Left lung (tissue), 10 donors: ENCODE data around the gene ADAP1. TPM values are rescaled to one million over a fixed set of nuclear protein-coding genes. Genes with fewer than 3 reads are reported as not detected.

Experiments used
- ATAC-seq: fragments of 200-7000 bp; cut with Tn5 transposase; one replicate; pipeline ENCODE4 v1.9.1; 2020; ENCODE audit warnings: moderate library complexity
- DNase-seq, 4 donors: peaks; one replicate each; pipeline ENCODE4 v3.0.0-alpha.2; 2013 to 2020
- H3K27ac ChIP-seq, 2 donors: fragments of 200-600 bp; sonication (generic) in 1 of 2; one replicate each; pipeline versions ENCODE4 v1.5.0 to v1.8.0; 2020 to 2021
- H3K27me3 ChIP-seq, 2 donors: fragments of 200-600 bp; sonication (generic) in 1 of 2; one replicate each; pipeline versions ENCODE4 v1.5.0 to v1.8.0; 2020 to 2021
- H3K36me3 ChIP-seq, 2 donors: fragments of 200-600 bp; sonication (generic) in 1 of 2; one replicate each; pipeline versions ENCODE4 v1.5.0 to v1.8.0; 2020 to 2021
- H3K4me1 ChIP-seq, 2 donors: fragments of 200-600 bp; one replicate each; pipeline ENCODE4 v1.8.0; 2021
- H3K4me3 ChIP-seq, 2 donors: fragments of 200-600 bp; sonication (generic) in 1 of 2; one replicate each; pipeline versions ENCODE4 v1.5.0 to v1.8.0; 2020 to 2021; ENCODE audit warnings: mild to moderate bottlenecking in 1 of 2
- H3K9me3 ChIP-seq, 2 donors: fragments of 200-600 bp; sonication (generic) in 1 of 2; one replicate each; pipeline versions ENCODE4 v1.5.0 to v1.8.0; 2020 to 2021
- CTCF ChIP-seq, 2 donors: fragments of 200-600 bp; sonication (generic) in 1 of 2; IDR thresholded peaks; one replicate each; pipeline versions ENCODE4 v1.5.0 to v1.8.0; 2021; ENCODE audit warnings: antibody characterized with exemption in 2 of 2
- intact Hi-C, 2 donors: fragments of 100-400 bp; cut with DNase I; formaldehyde crosslinking; loops; one replicate each; pipeline versions ENCODE4 v1.11.2 to v1.14.2; 2022
- polyA plus RNA-seq, 6 donors: library from polyadenylated mRNA; unstranded; fragments of 120-200 nt; gene quantifications; one replicate each; pipeline ENCODE4 v1.2.1, GENCODE V29; 2013; ENCODE audit not compliant: insufficient read length in 6 of 6
- total RNA-seq, 2 donors: library from RNA; stranded (reverse); fragmentation: NEBNext Ultra II Directional; extraction: Animal tissue kit (Norgen Biotek cat#: 25700); gene quantifications; one replicate each; pipeline ENCODE4 v1.2.1, GENCODE V29; 2021
- donor health status: DM: no; HTN: yes; CAD: no.
- donor health status: DM: no; HTN: no; CAD: no.

Gene ADAP1
- total and polyA plus RNA-seq, 8 donors: 5.1 to 35.1 (median 8.5) TPM

- DNase-seq: peak in 1 of 4 donors; percentile 49
- ATAC-seq: no peak
- no peak for TF ChIP-seq CTCF (IDR thresholded peaks at IDR 0.05)
- Histone ChIP-seq H3K27ac (no peak overlapping the region), H3K4me3 (no peak overlapping the region), H3K4me1 (peaks cover 7 to 23% of the 10 kb centered on the region in 2 donors), H3K36me3 (peaks cover 0 to 76% of the 10 kb centered on the region in 2 donors), H3K27me3 (no peaks in the 10 kb centered on the region), H3K9me3 (no peaks in the 10 kb centered on the region)
- intact Hi-C loops: no loop called here
These were observed 85.1 kb downstream of the ADAP1 start for GRCh38 chr7:869348-869747.

GRCh38 chr7:868189-868486 lies 86.3 kb downstream of the ADAP1 start:
- intact Hi-C loops: no loop called here
- DNase-seq (peak in 1 of 4 donors; percentile 69), ATAC-seq (no peak)
- Histone ChIP-seq H3K27ac (peak overlapping the region in 1 of 2 donors; percentile 55), H3K36me3 (peaks cover 0 to 85% of the 10 kb centered on the region in 2 donors), H3K4me1 (peaks cover 0 to 11% of the 10 kb centered on the region in 2 donors), H3K4me3 (no peak overlapping the region), H3K27me3 (no peaks in the 10 kb centered on the region), H3K9me3 (no peaks in the 10 kb centered on the region)
- no peak for TF ChIP-seq CTCF (IDR thresholded peaks at IDR 0.05)

GRCh38 chr7:867406-868188 lies 86.9 kb downstream of the ADAP1 start:
- no peak for TF ChIP-seq CTCF (IDR thresholded peaks at IDR 0.05)
- H3K4me3 ChIP-seq: no peak overlapping the region
- H3K27me3 ChIP-seq: no peaks in the 10 kb centered on the region
- H3K4me1 ChIP-seq: peaks cover 0 to 6% of the 10 kb centered on the region in 2 donors
- ATAC-seq (peak; percentile 75), DNase-seq (peak in 2 of 4 donors; percentile 23 to 82)
- no peaks in the 10 kb centered on the region for H3K9me3 ChIP-seq
- peak overlapping the region; percentile 50 to 55 for H3K27ac ChIP-seq
- peaks cover 0 to 84% of the 10 kb centered on the region in 2 donors for H3K36me3 ChIP-seq
- intact Hi-C loops: no loop called here

DNA sequence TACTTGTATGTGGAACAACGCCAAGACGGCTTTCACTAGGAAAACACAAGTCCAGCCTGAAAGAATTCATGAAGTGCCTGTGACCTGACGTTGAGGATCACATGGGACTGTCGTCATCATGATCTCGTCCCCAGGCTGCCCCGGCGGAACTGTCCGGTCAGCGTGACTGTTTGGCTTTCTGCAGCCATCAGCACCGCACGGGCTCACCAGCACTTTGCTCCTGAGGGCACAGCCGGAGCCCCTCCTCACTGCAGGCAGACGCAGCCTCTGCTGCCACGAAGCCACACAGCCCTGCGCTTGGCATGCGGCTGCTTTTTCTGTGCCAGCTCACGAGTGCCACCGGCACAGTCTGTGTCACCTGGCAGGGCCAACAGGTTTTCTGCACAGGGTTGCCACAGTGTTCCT lies 87.5 kb downstream of the ADAP1 start:
- no peak overlapping the region for H3K4me3 ChIP-seq
- H3K36me3 ChIP-seq: peaks cover 0 to 84% of the 10 kb centered on the region in 2 donors
- H3K9me3 ChIP-seq: no peaks in the 10 kb centered on the region
- intact Hi-C loops: no loop called here
- H3K27me3 ChIP-seq: no peaks in the 10 kb centered on the region
- TF ChIP-seq CTCF (IDR thresholded peaks at IDR 0.05): no peak
- ATAC-seq (peak; percentile 71), DNase-seq (peak in 3 of 4 donors; percentile 68 to 86 (median 77))
- H3K27ac ChIP-seq: peak overlapping the region; percentile 50 to 55
- peaks cover 0 to 6% of the 10 kb centered on the region in 2 donors for H3K4me1 ChIP-seq

- Histone ChIP-seq H3K36me3 (peaks cover 0 to 85% of the 10 kb centered on the region in 2 donors), H3K9me3 (no peaks in the 10 kb centered on the region), H3K4me1 (peaks cover 0 to 6% of the 10 kb centered on the region in 2 donors), H3K27ac (no peak overlapping the region), H3K27me3 (no peaks in the 10 kb centered on the region), H3K4me3 (no peak overlapping the region)
- intact Hi-C loops: no loop called here
- TF ChIP-seq CTCF (IDR thresholded peaks at IDR 0.05): no peak
- DNase-seq: peak in 1 of 4 donors; percentile 75
- no peak for ATAC-seq
These were observed 88.6 kb downstream of the ADAP1 start for GRCh38 chr7:865921-866320.
